ENCODE data around the gene PKD2. TPM values are rescaled to one million over a fixed set of nuclear protein-coding genes. Genes with fewer than 3 reads are reported as not detected.

PKD2 gene
- polyA plus RNA-seq, 1 of the 3 experiments (the other 2 are of a cell fraction), result 44.6 TPM

GRCh38 chr4:88008122-88008742 lies 797 bp downstream of the PKD2 start (continued):
- TF ChIP-seq PBX3 (IDR thresholded peaks at IDR 0.05), result no peak
- TF ChIP-seq CHD2 (IDR thresholded peaks at IDR 0.05; ENCODE audit: low read length, partially characterized antibody), result no peak
- no peak for TF ChIP-seq ZBTB33 (IDR thresholded peaks at IDR 0.05; ENCODE audit: borderline replicate concordance, low read depth)
- TF ChIP-seq POLR2AphosphoS5 (IDR thresholded peaks at IDR 0.05; ENCODE audit: low read depth, low read length), result no peak
- no peak for TF ChIP-seq RCOR1 (IDR thresholded peaks at IDR 0.05; ENCODE audit: low read length)
- no peak for TF ChIP-seq RFX5 (IDR thresholded peaks at IDR 0.05; ENCODE audit: low read length)
- TF ChIP-seq EP300 (IDR thresholded peaks at IDR 0.05; ENCODE audit: borderline replicate concordance in 1 of 2, low read depth in 1 of 2, low read length in 1 of 2), result no peak
- TF ChIP-seq MEF2A (IDR thresholded peaks at IDR 0.05; ENCODE audit: borderline replicate concordance, low read depth), result no peak
- TF ChIP-seq YY1 (IDR thresholded peaks at IDR 0.05; ENCODE audit: low read depth), result no peak; the same call in 1 of the 2 replicates
- peak; percentile 31; the same call in 1 of the 2 replicates for TF ChIP-seq ELF1 (IDR thresholded peaks at IDR 0.05)
- TF ChIP-seq SIN3A (IDR thresholded peaks at IDR 0.05; ENCODE audit: borderline replicate concordance, low read depth, low read length), result peak; percentile 42; the same call in 1 of the 2 replicates
- no peak for TF ChIP-seq JUND (IDR thresholded peaks at IDR 0.05)
- no peak for TF ChIP-seq EZH2phosphoT487 (IDR thresholded peaks at IDR 0.05; ENCODE audit: borderline replicate concordance, low read depth)
- peak; percentile 47 for TF ChIP-seq TAF1 (IDR thresholded peaks at IDR 0.05; ENCODE audit: borderline replicate concordance, low read depth, low read length)
- no peak for TF ChIP-seq SMC3 (IDR thresholded peaks at IDR 0.05; ENCODE audit: low read depth, low read length)
- no peak for TF ChIP-seq FOXM1 (IDR thresholded peaks at IDR 0.05; ENCODE audit: low read depth)
- no peak for TF ChIP-seq TCF12 (IDR thresholded peaks at IDR 0.05)
- no peak for TF ChIP-seq NRF1 (IDR thresholded peaks at IDR 0.05; ENCODE audit: low read depth, low read length)
- TF ChIP-seq FOSL2 (IDR thresholded peaks at IDR 0.05; ENCODE audit: borderline replicate concordance, low read depth), result no peak
- no peak for TF ChIP-seq FOXJ3 (CRISPR knock-in tag; IDR thresholded peaks at IDR 0.05)

- H4K20me1 ChIP-seq (ENCODE audit: insufficient read depth), result peaks cover 49% of the 10 kb centered on the region
- H3K9me3 ChIP-seq, result no peaks in the 10 kb centered on the region
- H3K27ac ChIP-seq (ENCODE audit: low read depth in 2 of 2, low read length in 1 of 2), result peak overlapping the region; percentile 79 to 86
- DNase-seq, result peak; percentile 43
- H3K4me1 ChIP-seq (ENCODE audit: control insufficient read depth in 1 of 2, insufficient read depth in 2 of 2, low read depth in 1 of 2, low read length in 1 of 2), result peaks cover 14 to 16% of the 10 kb centered on the region in 2 experiments; a peak in 3 of 4 replicates
- TF ChIP-seq PBX3 (IDR thresholded peaks at IDR 0.05) (peak; percentile 70), YY1 (IDR thresholded peaks at IDR 0.05; ENCODE audit: low read depth) (no peak), MAX (IDR thresholded peaks at IDR 0.05; ENCODE audit: low read depth) (no peak), JUND (IDR thresholded peaks at IDR 0.05) (peak; percentile 49; the same call in 1 of the 2 replicates), TAF1 (IDR thresholded peaks at IDR 0.05; ENCODE audit: borderline replicate concordance, low read depth, low read length) (no peak), TEAD4 (IDR thresholded peaks at IDR 0.05; ENCODE audit: borderline replicate concordance, insufficient read depth) (peak; percentile 36; the same call in 1 of the 2 replicates), FOXJ3 (CRISPR knock-in tag; IDR thresholded peaks at IDR 0.05) (no peak), MXI1 (IDR thresholded peaks at IDR 0.05; ENCODE audit: low read depth, low read length) (0 out of 2 replicates have a peak, but pooled peaks have one; percentile 10), TCF12 (IDR thresholded peaks at IDR 0.05) (peak; percentile 20; the same call in 1 of the 2 replicates)
- 3% methylated on average over 5 of the region's 5 CpGs for WGBS (ENCODE audit: low lambda C conversion rate)
- no peaks in the 10 kb centered on the region for H3K27me3 ChIP-seq (ENCODE audit: insufficient read depth)
- H3K9me2 ChIP-seq, result no peaks in the 10 kb centered on the region
- peaks cover 61% of the 10 kb centered on the region for H3K79me2 ChIP-seq (ENCODE audit: insufficient read depth)
- peak overlapping the region; percentile 86 for H3K9ac ChIP-seq
- ChIA-PET POLR2A (interaction anchor here (1.0 kb wide), 1 partner anchor 13 kb away, joined by 4 read pairs; no protein-coding TSS in a partner anchor), CTCF (interaction anchor here (1.6 kb wide), 1 partner anchor 507 kb away, joined by 4 read pairs; no protein-coding TSS in a partner anchor)
- H3K4me3 ChIP-seq (ENCODE audit: low read depth in 2 of 2, low read length in 1 of 2), result peak overlapping the region; percentile 72 to 96
- H3K4me2 ChIP-seq, result peak overlapping the region; percentile 83
- H2AFZ ChIP-seq (ENCODE audit: low read depth), result peak overlapping the region; percentile 50; the same call in 1 of the 2 replicates
- H3K36me3 ChIP-seq (replicated peaks in 1 of 2; ENCODE audit: control insufficient read depth in 1 of 2, insufficient read depth in 2 of 2, low read length in 1 of 2), result no peaks in the 10 kb centered on the region
- peaks cover 18% of the 10 kb centered on the region for H3F3A ChIP-seq (replicated peaks; ENCODE audit: insufficient read depth)
Observed at GRCh38 chr4:88008743-88009171, 1.3 kb downstream of the PKD2 start.

Data from SK-N-SH (cell line).